GM12865 (cell line): Measurements from ENCODE around the gene UBASH3B.

Experiments
- DNase-seq: peaks from one replicate; pipeline ENCODE4 v3.0.0; 2010; ENCODE audit warnings: low read depth
- H3K4me3 ChIP-seq: 2 replicates; pipeline ENCODE4 v1.5.1; 2011; ENCODE audit warnings: mild to moderate bottlenecking, low read depth, low read length, control low read depth
- TF ChIP-seq, protein P1 (sequence below): IDR thresholded peaks from 2 replicates; pipeline ENCODE4 v1.5.1; 2011; ENCODE audit warnings: low read length, control low read depth, low read depth, inconsistent platforms; ENCODE audit not compliant: insufficient read depth; ENCODE audit errors: missing control alignments

UBASH3B gene

DNA sequence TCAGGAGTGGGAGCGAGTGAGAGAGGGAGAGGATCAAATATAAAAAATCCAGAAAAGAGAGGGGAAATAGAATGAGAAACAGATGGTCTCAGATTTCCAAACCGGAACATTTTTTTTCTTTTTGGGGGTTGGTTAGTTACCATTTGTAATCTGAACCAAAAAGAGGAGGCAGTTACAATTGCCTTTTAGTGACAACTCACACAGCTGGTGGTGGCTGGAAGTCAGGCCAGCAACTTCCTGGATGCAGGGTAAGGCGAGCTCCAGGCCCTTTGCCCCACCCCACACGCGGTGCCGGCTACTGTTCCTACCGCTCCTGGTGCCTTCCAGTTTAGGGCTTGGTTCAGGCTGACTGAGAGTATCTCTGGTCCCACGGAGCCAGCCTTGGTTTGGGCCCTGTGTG is 21.0 kb upstream of the UBASH3B start:
- TF ChIP-seq, protein P1, sequence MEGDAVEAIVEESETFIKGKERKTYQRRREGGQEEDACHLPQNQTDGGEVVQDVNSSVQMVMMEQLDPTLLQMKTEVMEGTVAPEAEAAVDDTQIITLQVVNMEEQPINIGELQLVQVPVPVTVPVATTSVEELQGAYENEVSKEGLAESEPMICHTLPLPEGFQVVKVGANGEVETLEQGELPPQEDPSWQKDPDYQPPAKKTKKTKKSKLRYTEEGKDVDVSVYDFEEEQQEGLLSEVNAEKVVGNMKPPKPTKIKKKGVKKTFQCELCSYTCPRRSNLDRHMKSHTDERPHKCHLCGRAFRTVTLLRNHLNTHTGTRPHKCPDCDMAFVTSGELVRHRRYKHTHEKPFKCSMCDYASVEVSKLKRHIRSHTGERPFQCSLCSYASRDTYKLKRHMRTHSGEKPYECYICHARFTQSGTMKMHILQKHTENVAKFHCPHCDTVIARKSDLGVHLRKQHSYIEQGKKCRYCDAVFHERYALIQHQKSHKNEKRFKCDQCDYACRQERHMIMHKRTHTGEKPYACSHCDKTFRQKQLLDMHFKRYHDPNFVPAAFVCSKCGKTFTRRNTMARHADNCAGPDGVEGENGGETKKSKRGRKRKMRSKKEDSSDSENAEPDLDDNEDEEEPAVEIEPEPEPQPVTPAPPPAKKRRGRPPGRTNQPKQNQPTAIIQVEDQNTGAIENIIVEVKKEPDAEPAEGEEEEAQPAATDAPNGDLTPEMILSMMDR: no peak
- no peak overlapping the region for H3K4me3 ChIP-seq
- DNase-seq: no peak

DNA sequence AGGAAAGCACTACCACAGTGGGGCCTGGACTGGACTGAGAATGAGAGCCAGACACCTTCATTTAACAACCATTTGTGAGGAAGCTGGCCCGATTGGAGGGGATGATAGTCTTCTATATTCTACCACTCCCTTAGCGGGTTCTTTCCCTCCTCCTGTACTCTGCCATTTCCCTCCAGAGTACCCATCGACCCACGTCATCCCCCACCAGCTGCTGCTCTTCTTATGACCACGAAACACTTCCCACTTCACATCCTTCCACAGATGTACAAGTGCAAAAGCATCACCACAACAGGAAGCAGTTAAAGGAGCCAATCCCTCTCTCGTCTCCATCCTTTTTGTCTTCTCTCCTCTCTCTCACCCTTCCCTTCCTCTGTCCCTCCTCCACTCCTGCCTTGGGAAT is 18.0 kb upstream of the UBASH3B start:
- TF ChIP-seq, protein P1: no peak

DNA sequence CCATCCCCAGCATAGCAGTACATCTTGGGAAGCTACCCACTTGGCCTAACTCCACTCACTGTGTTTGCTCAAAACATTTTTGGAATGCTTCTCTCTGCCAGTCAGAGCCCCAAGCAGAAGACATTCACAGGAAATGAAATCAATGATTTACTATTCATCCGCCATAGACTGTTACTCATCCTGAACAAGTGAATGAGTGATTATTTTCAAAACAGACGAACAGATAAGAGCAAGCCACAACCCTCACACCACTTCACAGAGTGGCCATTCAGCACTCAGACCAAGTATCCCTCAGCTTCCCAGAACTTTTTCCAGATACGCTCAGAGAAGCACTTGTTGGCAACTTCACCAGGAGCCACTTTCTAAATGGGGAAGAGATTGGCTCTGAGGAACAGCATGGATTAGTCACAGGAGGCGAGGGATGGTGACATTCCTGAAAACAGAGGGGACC is 13.0 kb upstream of the UBASH3B start:
- TF ChIP-seq, protein P1: no peak
- no peak for DNase-seq
- H3K4me3 ChIP-seq: no peak overlapping the region

More for the DNA sequence above, 18.0 kb upstream of the UBASH3B start:
- DNase-seq: no peak
- H3K4me3 ChIP-seq: no peak overlapping the region

DNA sequence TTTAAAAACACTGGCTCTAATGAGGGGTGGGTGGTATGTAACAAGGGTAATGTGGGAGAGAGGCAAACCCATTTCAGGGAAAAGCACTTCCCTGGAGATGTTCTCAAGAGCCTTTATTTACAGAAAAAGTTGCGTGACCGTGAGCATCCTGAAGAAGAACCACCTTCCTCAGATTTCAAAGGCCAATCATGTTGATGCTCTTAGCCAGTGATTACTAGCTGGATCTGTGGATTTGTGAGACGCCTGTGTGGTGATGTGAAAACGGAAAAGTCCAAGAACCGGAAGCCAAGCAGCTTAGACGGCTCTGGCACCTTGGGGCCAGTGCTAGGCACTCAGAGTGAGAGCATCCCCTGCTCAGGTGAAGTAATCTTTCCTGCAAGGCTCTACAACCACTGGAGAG is 12.6 kb upstream of the UBASH3B start:
- H3K4me3 ChIP-seq: no peak overlapping the region
- DNase-seq: no peak
- TF ChIP-seq, protein P1: no peak

DNA sequence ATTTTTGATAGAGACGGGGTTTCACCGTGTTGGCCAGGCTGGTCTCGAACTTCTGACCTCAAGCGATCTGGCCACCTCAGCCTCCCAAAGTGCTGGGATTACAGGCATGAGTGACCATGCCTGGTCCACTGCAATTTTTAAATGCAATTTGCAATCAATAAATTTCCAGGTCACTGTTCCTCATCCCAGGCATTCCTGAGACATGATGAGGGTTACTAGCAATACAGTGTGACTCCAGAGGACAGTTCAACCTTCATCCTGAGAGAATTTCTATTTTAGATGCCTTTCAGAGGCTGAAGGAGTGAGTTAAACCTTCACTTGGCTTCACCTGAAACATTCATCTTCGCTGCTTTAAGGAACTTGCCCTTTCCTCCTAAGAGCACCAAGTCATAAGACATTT is 9.7 kb upstream of the UBASH3B start:
- TF ChIP-seq, protein P1: no peak
- no peak for DNase-seq

DNA sequence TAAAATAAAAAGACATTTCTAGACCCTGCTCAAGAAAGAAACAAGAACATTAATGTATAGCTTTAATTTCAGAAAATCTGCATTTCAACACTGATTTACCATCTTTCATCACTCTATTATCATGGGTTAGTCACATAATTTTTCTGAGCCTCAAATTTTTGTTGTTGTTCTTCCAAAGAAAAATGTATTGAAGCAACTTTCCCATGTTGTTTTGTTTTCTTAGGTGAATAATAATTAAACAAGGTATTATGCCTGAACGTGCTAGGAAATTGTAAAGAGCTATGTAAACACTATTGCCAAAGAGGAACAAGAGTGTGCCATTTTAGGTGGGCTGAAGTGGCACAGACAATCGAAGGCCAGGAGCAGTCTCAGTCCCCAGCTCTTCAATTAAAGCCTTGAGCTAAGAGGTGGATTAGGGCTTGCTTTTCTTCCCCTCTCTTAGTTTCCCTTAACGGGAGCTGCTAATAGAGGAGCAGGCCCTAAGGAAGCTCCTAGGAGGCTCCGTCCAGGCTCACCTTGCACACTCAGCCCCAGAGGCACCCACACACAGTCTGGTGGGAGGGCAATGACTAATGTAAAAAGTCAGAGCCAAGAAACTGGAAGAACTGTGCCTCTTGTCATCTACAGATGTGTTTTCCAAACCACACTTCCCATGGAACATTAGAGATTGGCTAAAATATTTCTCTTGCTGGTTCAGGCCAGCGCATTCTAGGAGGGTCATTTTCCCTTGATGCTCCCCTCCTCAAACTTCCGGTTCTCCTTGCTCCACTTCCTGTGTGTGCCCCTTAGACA is 8.8 kb upstream of the UBASH3B start:
- H3K4me3 ChIP-seq: no peak overlapping the region
- DNase-seq: no peak
- TF ChIP-seq, protein P1: no peak

More for the DNA sequence above, 9.7 kb upstream of the UBASH3B start:
- no peak overlapping the region for H3K4me3 ChIP-seq
